Activated CD8-positive, alpha-beta T cell treated with anti-CD3 and anti-CD28 coated beads for 36 hours (primary cell): ENCODE measurements around the gene TMEM63A. TPM values are rescaled to one million over a fixed set of nuclear protein-coding genes. Genes with fewer than 3 reads are reported as not detected.

Experiments used
- ATAC-seq: fragments of 200-7000 bp; cut with Tn5 transposase; one replicate; pipeline ENCODE4 v1.10.0; 2021; ENCODE audit warnings: mild to moderate bottlenecking, moderate library complexity
- CTCF ChIA-PET: fragments of 350-600 bp; sonication (Branson Sonifier 250); formaldehyde crosslinking; loops from one replicate; lab custom pipeline; 2021; ENCODE audit warnings: antibody characterized with exemption; lab: Charles Lee
- POLR2A ChIA-PET: fragments of 350-600 bp; sonication (Branson Sonifier 250); formaldehyde crosslinking; loops from one replicate; lab custom pipeline; 2021; ENCODE audit warnings: antibody characterized with exemption; lab: Charles Lee
- DNase-seq: peaks from one replicate; pipeline ENCODE4 v3.0.0-alpha.2; 2020
- H3K27ac Mint-ChIP-seq: one replicate; pipeline ENCODE4 v1.8.0; 2021; ENCODE audit warnings: mild to moderate bottlenecking, mixed read lengths
- H3K27me3 Mint-ChIP-seq: one replicate; pipeline ENCODE4 v1.8.0; 2021; ENCODE audit warnings: mixed read lengths
- H3K36me3 Mint-ChIP-seq: one replicate; pipeline ENCODE4 v1.8.0; 2021; ENCODE audit warnings: low read depth, mixed read lengths
- H3K4me1 Mint-ChIP-seq: one replicate; pipeline ENCODE4 v1.8.0; 2021; ENCODE audit warnings: low read depth, mixed read lengths
- H3K4me3 Mint-ChIP-seq: one replicate; pipeline ENCODE4 v1.8.0; 2021; ENCODE audit warnings: mild to moderate bottlenecking, moderate library complexity, mixed read lengths
- H3K9me3 Mint-ChIP-seq: one replicate; pipeline ENCODE4 v1.8.0; 2021; ENCODE audit warnings: mixed read lengths
- CTCF ChIP-seq: fragments of 200-600 bp; IDR thresholded peaks from one replicate; pipeline ENCODE4 v1.8.0; 2022; ENCODE audit warnings: antibody characterized with exemption, mild to moderate bottlenecking
- intact Hi-C: fragments of 100-400 bp; cut with micrococcal nuclease; formaldehyde crosslinking; loops from one replicate; pipeline ENCODE4 v1.10.0; 2022
- total RNA-seq, 2 experiments: library from RNA; stranded (reverse); gene quantifications; one replicate each; pipeline ENCODE4 v1.2.3, GENCODE V29; 2021

Gene TMEM63A
- total RNA-seq, 2 experiments from 2014 or later = 51.4 to 54.6 TPM

GRCh38 chr1:225862581-225862950, 19.6 kb downstream of the TMEM63A start:
- no peak for TF ChIP-seq CTCF
- Mint-ChIP-seq H3K36me3 (peaks cover 43% of the 10 kb centered on the region), H3K27ac (peak overlapping the region; percentile 30), H3K4me3 (no peak overlapping the region), H3K9me3 (no peaks in the 10 kb centered on the region), H3K27me3 (no peaks in the 10 kb centered on the region), H3K4me1 (peaks cover 36% of the 10 kb centered on the region)
- ChIA-PET CTCF (no interaction called here), POLR2A (interaction anchor here (0.9 kb wide), 1 partner anchor 83 kb away, joined by 4 read pairs; no protein-coding TSS in a partner anchor)
- no peak for DNase-seq
- intact Hi-C loops = no loop called here
- ATAC-seq = no peak

- ATAC-seq (no peak), DNase-seq (no peak)
- Mint-ChIP-seq H3K27me3 (no peaks in the 10 kb centered on the region), H3K4me1 (peaks cover 31% of the 10 kb centered on the region), H3K9me3 (no peaks in the 10 kb centered on the region), H3K4me3 (no peak overlapping the region), H3K27ac (peak overlapping the region; percentile 30), H3K36me3 (peaks cover 42% of the 10 kb centered on the region)
- CTCF ChIA-PET = no interaction called here
- intact Hi-C loops = no loop called here
- POLR2A ChIA-PET = interaction anchor here (1.0 to 1.1 kb wide), 2 partner anchors 10 to 43 kb away, joined by 3 to 6 read pairs; no protein-coding TSS in a partner anchor
- no peak for TF ChIP-seq CTCF
These were observed 20.2 kb downstream of the TMEM63A start for GRCh38 chr1:225861834-225862580.

- ATAC-seq (no peak), DNase-seq (no peak)
- H3K36me3 Mint-ChIP-seq = peaks cover 44% of the 10 kb centered on the region
- POLR2A ChIA-PET = interaction anchor here (1.0 to 1.1 kb wide), 3 partner anchors 9 to 49 kb away, joined by 3 to 6 read pairs (median 3); no protein-coding TSS in a partner anchor
- no peaks in the 10 kb centered on the region for H3K27me3 Mint-ChIP-seq
- H3K4me1 Mint-ChIP-seq = peaks cover 23% of the 10 kb centered on the region
- H3K9me3 Mint-ChIP-seq = no peaks in the 10 kb centered on the region
- no peak overlapping the region for H3K4me3 Mint-ChIP-seq
- intact Hi-C loops = no loop called here
- no peak overlapping the region for H3K27ac Mint-ChIP-seq
- no peak for TF ChIP-seq CTCF
- CTCF ChIA-PET = interaction anchor here (1.3 kb wide), 1 partner anchor 13 kb away, joined by 3 read pairs; no protein-coding TSS in a partner anchor
These were observed 21.2 kb downstream of the TMEM63A start for GRCh38 chr1:225860876-225861441.

- Mint-ChIP-seq H3K9me3 (no peaks in the 10 kb centered on the region), H3K27ac (no peak overlapping the region), H3K4me3 (no peak overlapping the region), H3K27me3 (no peaks in the 10 kb centered on the region), H3K36me3 (peaks cover 40% of the 10 kb centered on the region), H3K4me1 (peaks cover 19% of the 10 kb centered on the region)
- intact Hi-C loops = no loop called here
- TF ChIP-seq CTCF = no peak
- POLR2A ChIA-PET = interaction anchor here (1.1 kb wide), 1 partner anchor 50 kb away, joined by 3 read pairs; no protein-coding TSS in a partner anchor
- CTCF ChIA-PET = interaction anchor here (1.3 kb wide), 1 partner anchor 12 kb away, joined by 3 read pairs; no protein-coding TSS in a partner anchor
- DNase-seq = no peak
- no peak for ATAC-seq
These were observed 22.1 kb downstream of the TMEM63A start for GRCh38 chr1:225860107-225860506.

- intact Hi-C loops = no loop called here
- POLR2A ChIA-PET = interaction anchor here (1.4 kb wide), 1 partner anchor 12 kb away, joined by 3 read pairs; no protein-coding TSS in a partner anchor
- no peaks in the 10 kb centered on the region for H3K9me3 Mint-ChIP-seq
- peaks cover 12% of the 10 kb centered on the region for H3K4me1 Mint-ChIP-seq
- no peak for ATAC-seq
- DNase-seq = no peak
- no peaks in the 10 kb centered on the region for H3K27me3 Mint-ChIP-seq
- no peak for TF ChIP-seq CTCF
- no peak overlapping the region for H3K27ac Mint-ChIP-seq
- CTCF ChIA-PET = no interaction called here
- no peak overlapping the region for H3K4me3 Mint-ChIP-seq
- H3K36me3 Mint-ChIP-seq = peaks cover 38% of the 10 kb centered on the region
These were observed 23.0 kb downstream of the TMEM63A start for GRCh38 chr1:225859151-225859550.
